ENCODE results near the gene SESN3. TPM values are rescaled to one million over a fixed set of nuclear protein-coding genes. Genes with fewer than 3 reads are reported as not detected.
"Not testable (repeated sequence)": the region's sequence is repeated elsewhere in the genome, so short reads cannot be mapped to it uniquely, and the experiment has no call there.

SESN3 gene
- total and polyA plus RNA-seq, 4 donors = 4.0 to 73.3 (median 20.1) TPM

GRCh38 chr11:95222817-95223216 lies 8.2 kb downstream of the SESN3 start:
- peaks cover 0 to 7% (median 0%) of the 10 kb centered on the region in 5 donors for H3K4me1 ChIP-seq (ENCODE audit: control insufficient read depth in 5 of 5, insufficient read depth in 5 of 5, low read length in 5 of 5)
- 58 to 73% methylated on average over 3 of the region's 3 CpGs for WGBS, 2 donors
- DNase-seq = no peak
- no peak for ATAC-seq (ENCODE audit: insufficient read depth, low FRiP score)
- TF ChIP-seq CTCF (IDR thresholded peaks at IDR 0.05; ENCODE audit: control extremely low read depth, extremely low read depth) = no peak
- H3K9ac ChIP-seq (ENCODE audit: insufficient read depth in 1 of 2, low read length in 2 of 2) = no peak overlapping the region
- no peak overlapping the region for H3K27ac ChIP-seq (ENCODE audit: low read depth in 1 of 2, low read length in 1 of 2)
- H3K9me3 ChIP-seq (ENCODE audit: control insufficient read depth in 4 of 4, insufficient read depth in 3 of 4, low read length in 3 of 4) = no peaks in the 10 kb centered on the region
- H3K27me3 ChIP-seq (ENCODE audit: control insufficient read depth in 3 of 3, insufficient read depth in 3 of 3, low read length in 2 of 3) = no peaks in the 10 kb centered on the region
- peaks cover 0 to 3% (median 1%) of the 10 kb centered on the region in 4 donors for H3K36me3 ChIP-seq (ENCODE audit: control insufficient read depth in 4 of 4, insufficient read depth in 4 of 4, low read length in 4 of 4)
- no peak overlapping the region for H3K4me3 ChIP-seq

- no peak overlapping the region for H3K4me3 ChIP-seq
- H3K9me3 ChIP-seq (ENCODE audit: control insufficient read depth in 4 of 4, insufficient read depth in 3 of 4, low read length in 3 of 4) = no peaks in the 10 kb centered on the region
- TF ChIP-seq CTCF (IDR thresholded peaks at IDR 0.05; ENCODE audit: control extremely low read depth, extremely low read depth) = no peak
- peaks cover 0 to 7% (median 1%) of the 10 kb centered on the region in 4 donors for H3K36me3 ChIP-seq (ENCODE audit: control insufficient read depth in 4 of 4, insufficient read depth in 4 of 4, low read length in 4 of 4)
- DNase-seq = no peak
- H3K4me1 ChIP-seq (ENCODE audit: control insufficient read depth in 5 of 5, insufficient read depth in 5 of 5, low read length in 5 of 5) = peaks cover 0 to 6% (median 0%) of the 10 kb centered on the region in 5 donors
- no peak for ATAC-seq (ENCODE audit: insufficient read depth, low FRiP score)
- 89 to 92% methylated on average over 3 of the region's 3 CpGs for WGBS, 2 donors
- H3K27me3 ChIP-seq (ENCODE audit: control insufficient read depth in 3 of 3, insufficient read depth in 3 of 3, low read length in 2 of 3) = no peaks in the 10 kb centered on the region
- no peak overlapping the region for H3K27ac ChIP-seq (ENCODE audit: low read depth in 1 of 2, low read length in 1 of 2)
- H3K9ac ChIP-seq (ENCODE audit: insufficient read depth in 1 of 2, low read length in 2 of 2) = no peak overlapping the region
These were observed 11.4 kb downstream of the SESN3 start for GRCh38 chr11:95219599-95219998.

DNA sequence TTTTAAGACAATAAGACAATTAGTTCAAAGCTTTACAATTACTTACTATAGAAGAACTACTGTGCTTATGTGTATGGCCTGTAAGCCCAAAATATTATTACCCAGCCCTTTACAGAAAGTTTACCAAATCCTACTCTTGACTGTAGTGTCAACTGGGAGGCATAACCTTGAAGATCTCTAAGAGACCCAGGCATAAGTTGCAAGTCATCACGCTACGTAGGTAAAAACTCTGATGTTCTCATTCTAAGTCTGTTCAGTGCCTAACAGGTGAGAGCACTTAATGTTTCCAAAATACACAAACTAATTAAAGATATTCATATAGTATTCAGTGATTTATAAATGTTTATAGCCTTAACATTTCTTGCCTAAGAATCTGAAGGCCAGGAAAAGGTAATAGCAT lies 12.9 kb downstream of the SESN3 start:
- H3K36me3 ChIP-seq (ENCODE audit: control insufficient read depth in 4 of 4, insufficient read depth in 4 of 4, low read length in 4 of 4) = peaks cover 0 to 7% (median 0%) of the 10 kb centered on the region in 4 donors
- H3K4me1 ChIP-seq (ENCODE audit: control insufficient read depth in 5 of 5, insufficient read depth in 5 of 5, low read length in 5 of 5) = peaks cover 0 to 8% (median 0%) of the 10 kb centered on the region in 5 donors
- ATAC-seq (ENCODE audit: insufficient read depth, low FRiP score) (no peak), DNase-seq (no peak)
- no peak for TF ChIP-seq CTCF (IDR thresholded peaks at IDR 0.05; ENCODE audit: control extremely low read depth, extremely low read depth)
- H3K4me3 ChIP-seq = no peak overlapping the region
- no peak overlapping the region for H3K27ac ChIP-seq (ENCODE audit: low read depth in 1 of 2, low read length in 1 of 2)
- 95 to 98% methylated on average over 2 of the region's 2 CpGs for WGBS, 2 donors
- H3K9me3 ChIP-seq (ENCODE audit: control insufficient read depth in 4 of 4, insufficient read depth in 3 of 4, low read length in 3 of 4) = no peaks in the 10 kb centered on the region
- no peak overlapping the region for H3K9ac ChIP-seq (ENCODE audit: insufficient read depth in 1 of 2, low read length in 2 of 2)
- no peaks in the 10 kb centered on the region for H3K27me3 ChIP-seq (ENCODE audit: control insufficient read depth in 3 of 3, insufficient read depth in 3 of 3, low read length in 2 of 3)

GRCh38 chr11:95212609-95213008 lies 18.4 kb downstream of the SESN3 start:
- WGBS, 2 donors = 49 to 100% methylated on average over 1 of the region's 1 CpG
- Histone ChIP-seq H3K4me1 (ENCODE audit: control insufficient read depth in 5 of 5, insufficient read depth in 5 of 5, low read length in 5 of 5) (peaks cover 0 to 12% (median 0%) of the 10 kb centered on the region in 5 donors), H3K27me3 (ENCODE audit: control insufficient read depth in 3 of 3, insufficient read depth in 3 of 3, low read length in 2 of 3) (no peaks in the 10 kb centered on the region), H3K9ac (ENCODE audit: insufficient read depth in 1 of 2, low read length in 2 of 2) (no peak overlapping the region), H3K27ac (ENCODE audit: low read depth in 1 of 2, low read length in 1 of 2) (no peak overlapping the region), H3K4me3 (no peak overlapping the region), H3K9me3 (ENCODE audit: control insufficient read depth in 4 of 4, insufficient read depth in 3 of 4, low read length in 3 of 4) (no peaks in the 10 kb centered on the region), H3K36me3 (ENCODE audit: control insufficient read depth in 4 of 4, insufficient read depth in 4 of 4, low read length in 4 of 4) (peaks cover 0 to 9% (median 0%) of the 10 kb centered on the region in 4 donors)
- DNase-seq = no peak
- ATAC-seq (ENCODE audit: insufficient read depth, low FRiP score) = no peak
- TF ChIP-seq CTCF (IDR thresholded peaks at IDR 0.05; ENCODE audit: control extremely low read depth, extremely low read depth) = no peak

GRCh38 chr11:95209535-95209934 lies 21.5 kb downstream of the SESN3 start:
- not testable (repeated sequence) for DNase-seq; H3K27me3 ChIP-seq (ENCODE audit: control insufficient read depth in 3 of 3, insufficient read depth in 3 of 3, low read length in 2 of 3); H3K9me3 ChIP-seq (ENCODE audit: control insufficient read depth in 4 of 4, insufficient read depth in 3 of 4, low read length in 3 of 4); H3K9ac ChIP-seq (ENCODE audit: insufficient read depth in 1 of 2, low read length in 2 of 2); ATAC-seq (ENCODE audit: insufficient read depth, low FRiP score); H3K4me3 ChIP-seq; H3K4me1 ChIP-seq (ENCODE audit: control insufficient read depth in 5 of 5, insufficient read depth in 5 of 5, low read length in 5 of 5); H3K27ac ChIP-seq (ENCODE audit: low read depth in 1 of 2, low read length in 1 of 2); H3K36me3 ChIP-seq (ENCODE audit: control insufficient read depth in 4 of 4, insufficient read depth in 4 of 4, low read length in 4 of 4)
- WGBS, 2 donors = 92 to 98% methylated on average over 6 of the region's 6 CpGs

All from lung (tissue), 12 donors.